Heart right ventricle (tissue), 16 donors: ENCODE measurements around the gene FILIP1L. TPM values are rescaled to one million over a fixed set of nuclear protein-coding genes. Genes with fewer than 3 reads are reported as not detected.
A peak's percentile ranks its signal among the peaks of the same experiment; 100 is the strongest.

Experiments used
- ATAC-seq, 8 donors: fragments of 200-7000 bp; cut with Tn5 transposase; one replicate each; pipeline ENCODE4 v1.9.1; 2020; ENCODE audit warnings: mild to moderate bottlenecking in 8 of 8, moderate library complexity in 8 of 8, moderate number of reproducible peaks in 1 of 8
- DNase-seq, 2 donors: peaks; one replicate each; pipeline ENCODE4 v3.0.0-alpha.2; 2020
- H3K27ac ChIP-seq, 10 donors: fragments of 200-600 bp; sonication (generic) in 2 of 10; one replicate each; pipeline versions ENCODE4 v1.5.0 to v1.8.0; 2020 to 2022; ENCODE audit warnings: mild to moderate bottlenecking in 3 of 10
- H3K27me3 ChIP-seq, 7 donors: fragments of 200-600 bp; one replicate each; pipeline ENCODE4 v1.8.0; 2021 to 2022; ENCODE audit warnings: mild to moderate bottlenecking in 2 of 7
- H3K36me3 ChIP-seq, 9 donors: fragments of 200-600 bp; sonication (generic) in 1 of 9; one replicate each; pipeline versions ENCODE4 v1.5.0 to v1.8.0; 2020 to 2022; ENCODE audit warnings: mild to moderate bottlenecking in 2 of 9
- H3K4me1 ChIP-seq, 9 donors: fragments of 200-600 bp; sonication (generic) in 1 of 9; one replicate each; pipeline versions ENCODE4 v1.5.0 to v1.8.0; 2020 to 2022; ENCODE audit warnings: mild to moderate bottlenecking in 4 of 9
- H3K4me3 ChIP-seq, 10 donors: fragments of 200-600 bp; sonication (generic) in 2 of 10; one replicate each; pipeline versions ENCODE4 v1.5.0 to v1.8.0; 2020 to 2022; ENCODE audit warnings: mild to moderate bottlenecking in 7 of 10, moderate library complexity in 2 of 10
- H3K9me3 ChIP-seq, 11 donors: fragments of 200-600 bp in 10 of 11; sonication (generic) in 2 of 11; one replicate each; pipeline versions ENCODE4 v1.5.0 to v1.8.0; 2013 to 2022; ENCODE audit warnings: mild to moderate bottlenecking in 2 of 11, control low read depth in 1 of 11, moderate library complexity in 1 of 11
- CTCF ChIP-seq, 9 donors: fragments of 200-600 bp; sonication (generic) in 2 of 9; IDR thresholded peaks; one replicate each; pipeline versions ENCODE4 v1.5.0 to v1.8.0; 2021 to 2022; ENCODE audit warnings: antibody characterized with exemption in 9 of 9, mild to moderate bottlenecking in 5 of 9, moderate library complexity in 1 of 9
- WGBS, 2 donors: extraction: QIAGEN DNeasy Blood & Tissue Kit; methylation state at CpG; one replicate each; pipeline ENCODE4 v1.1.7; 2013; ENCODE audit warnings: inconsistent platforms in 1 of 2; 5-methylcytosine and 5-hydroxymethylcytosine counted together
- intact Hi-C, 10 donors: fragments of 100-400 bp; cut with DNase I; formaldehyde crosslinking; loops; one replicate each; pipeline versions ENCODE4 v1.11.1 to v1.14.2; 2022
- polyA plus RNA-seq, 2 donors: library from polyadenylated mRNA; stranded (reverse); fragments of 200-250 nt; gene quantifications; one replicate each; pipeline ENCODE4 v1.2.3, GENCODE V29; 2013
- total RNA-seq, 10 donors: library from RNA; stranded (reverse); fragmentation: NEBNext Ultra II Directional in 3 of 10; extraction: Animal tissue kit (Norgen Biotek cat#: 25700) in 3 of 10; gene quantifications; one replicate each; pipeline versions ENCODE4 v1.2.1 to v1.2.4, GENCODE V29; 2021 to 2023
- donor health status: Arrhythmogenic right ventricular cardiomyopathy.
- donor health status: ischemic (EF 13 %, LVEDD 7.1; RV severe dilation, severe dysfunction).
- donor health status: healthy with polysubstance abuse.
- donor health status: DM: no; HTN: yes; CAD: no.
- donor health status: DM: no; HTN: no; CAD: no.
- donor health status: ischemic (EF 25% LVEDD 6.9; RV normal size, moderate dysfunction).
- donor health status: ischemic (EF 25% LVEDD 5.7; RV mildly dilated, moderate dysfunction).
- donor health status: healthy.
- donor health status: DM: yes; HTN: yes; CAD: no.
- donor health status: Ischemic cardiomyopathy.
- donor health status: ischemic (EF 35%, LVEDD 5.7; RV mildly dilated, moderate dysfunction).
- donor health status: nonischemic (EF 11% LVEDD 7.7; RV severe dilation, severe dysfunction).
- donor health status: DM: yes; HTN: yes; CAD: no.
- donor health status: PGD.
- donor health status: ischemic (EF 29% LVEDD 5.4; RV normal size, mild dysfunction).
- donor health status: nonischemic (EF 23%, LVEDD 6.1; RV moderate dilation, normal function).

Gene FILIP1L
- total and polyA plus RNA-seq, 12 donors = 15.9 to 134 (median 64.3) TPM

- peak overlapping the region in 9 of 10 donors; percentile 11 to 81 (median 73) for H3K27ac ChIP-seq
- H3K4me1 ChIP-seq = peaks cover 0 to 69% (median 56%) of the 10 kb centered on the region in 9 donors
- intact Hi-C loops = loop anchor here in 7 of 10 donors (5.0 to 10.0 kb wide), 6 partner anchors 91 to 338 kb away; no protein-coding TSS in a partner anchor
- DNase-seq = peak in 1 of 2 donors; percentile 37
- peaks cover 0 to 14% (median 0%) of the 10 kb centered on the region in 11 donors for H3K9me3 ChIP-seq
- peaks cover 0 to 38% (median 17%) of the 10 kb centered on the region in 9 donors for H3K36me3 ChIP-seq
- H3K4me3 ChIP-seq = no peak overlapping the region
- WGBS, 2 donors = 25 to 42% methylated on average over 6 of the region's 6 CpGs
- peak in 7 of 8 donors; percentile 34 to 63 (median 45) for ATAC-seq
- no peaks in the 10 kb centered on the region for H3K27me3 ChIP-seq
- no peak for TF ChIP-seq CTCF (IDR thresholded peaks at IDR 0.05)
Measured at GRCh38 chr3:99846477-99847160, 267.7 kb downstream of the FILIP1L start.

- peaks cover 0 to 69% (median 56%) of the 10 kb centered on the region in 9 donors for H3K4me1 ChIP-seq
- no peak overlapping the region for H3K4me3 ChIP-seq
- ATAC-seq (no peak), DNase-seq (no peak)
- 45 to 54% methylated on average over 2 of the region's 2 CpGs for WGBS, 2 donors
- H3K27ac ChIP-seq = peak overlapping the region in 9 of 10 donors; percentile 11 to 81 (median 73)
- H3K27me3 ChIP-seq = no peaks in the 10 kb centered on the region
- peaks cover 0 to 14% (median 0%) of the 10 kb centered on the region in 11 donors for H3K9me3 ChIP-seq
- intact Hi-C loops = loop anchor here in 7 of 10 donors (2.0 to 10.0 kb wide), 8 partner anchors 29 to 409 kb away; no protein-coding TSS in a partner anchor
- TF ChIP-seq CTCF (IDR thresholded peaks at IDR 0.05) = no peak
- peaks cover 0 to 33% (median 13%) of the 10 kb centered on the region in 9 donors for H3K36me3 ChIP-seq
Measured at GRCh38 chr3:99845999-99846398, 268.3 kb downstream of the FILIP1L start.

- WGBS, 2 donors = 47 to 59% methylated on average over 4 of the region's 4 CpGs
- Histone ChIP-seq H3K9me3 (peaks cover 0 to 13% (median 0%) of the 10 kb centered on the region in 11 donors), H3K27me3 (no peaks in the 10 kb centered on the region), H3K36me3 (peaks cover 0 to 28% (median 7%) of the 10 kb centered on the region in 9 donors), H3K4me3 (no peak overlapping the region), H3K27ac (peak overlapping the region in 8 of 10 donors; percentile 31 to 81 (median 76)), H3K4me1 (peaks cover 0 to 69% (median 56%) of the 10 kb centered on the region in 9 donors)
- ATAC-seq (peak in 3 of 8 donors; percentile 6 to 20 (median 12)), DNase-seq (no peak)
- intact Hi-C loops = loop anchor here in 7 of 10 donors (2.0 to 10.0 kb wide), 8 partner anchors 29 to 409 kb away; no protein-coding TSS in a partner anchor
- no peak for TF ChIP-seq CTCF (IDR thresholded peaks at IDR 0.05)
Measured at GRCh38 chr3:99845331-99845730, 269.0 kb downstream of the FILIP1L start.

- Histone ChIP-seq H3K9me3 (no peaks in the 10 kb centered on the region), H3K36me3 (peaks cover 0 to 14% (median 0%) of the 10 kb centered on the region in 9 donors), H3K27ac (peak overlapping the region in 9 of 10 donors; percentile 1 to 81 (median 73)), H3K27me3 (no peaks in the 10 kb centered on the region), H3K4me3 (peak overlapping the region in 2 of 10 donors; percentile 1 to 3), H3K4me1 (peaks cover 0 to 61% (median 53%) of the 10 kb centered on the region in 9 donors)
- intact Hi-C loops = loop anchor here in 9 of 10 donors (1.0 to 10.0 kb wide), 13 partner anchors 31 to 414 kb away; no protein-coding TSS in a partner anchor
- DNase-seq (no peak), ATAC-seq (peak; percentile 30 to 68 (median 52))
- TF ChIP-seq CTCF (IDR thresholded peaks at IDR 0.05) = peak in 1 of 9 donors; percentile 5
- 54 to 58% methylated on average over 10 of the region's 10 CpGs for WGBS, 2 donors
Measured at GRCh38 chr3:99843590-99844258, 270.6 kb downstream of the FILIP1L start.
